Measurements from ENCODE around the gene AKT1. TPM values are rescaled to one million over a fixed set of nuclear protein-coding genes. Genes with fewer than 3 reads are reported as not detected.
A peak's percentile ranks its signal among the peaks of the same experiment; 100 is the strongest.

AKT1 gene
- total RNA-seq, 3 donors from 2014 or later: 91.9 to 119 (median 116) TPM

DNA sequence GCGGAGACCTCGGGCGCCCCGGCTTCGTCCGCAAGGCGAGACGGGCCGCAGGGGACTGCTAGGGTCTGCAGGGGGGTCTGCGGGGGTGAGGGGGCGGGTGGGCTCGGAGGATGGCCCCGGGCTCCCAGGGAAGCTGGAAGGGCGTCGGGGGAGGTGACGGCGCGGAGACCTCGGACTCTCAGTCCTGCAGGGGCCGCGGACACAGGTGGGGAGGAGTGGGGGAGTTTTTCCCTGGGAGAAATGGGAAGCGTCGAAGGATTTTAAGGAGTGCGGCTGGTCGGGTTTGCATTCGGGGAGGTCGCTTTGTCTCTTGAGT is 31.3 kb upstream of the AKT1 start:
- DNase-seq (ENCODE audit: low spot score in 2 of 2): no peak
- Histone ChIP-seq H3K9me3 (no peaks in the 10 kb centered on the region), H3K4me1 (peaks cover 10% of the 10 kb centered on the region in 2 donors), H3K27ac (peak overlapping the region; percentile 45 to 65), H3K4me3 (peak overlapping the region; percentile 49 to 76 (median 60)), H3K36me3 (no peaks in the 10 kb centered on the region), H3K27me3 (no peaks in the 10 kb centered on the region)
- intact Hi-C loops (cut with DNase I; ENCODE audit: low total_unique reads): no loop called here
- TF ChIP-seq POLR2A (IDR thresholded peaks at IDR 0.05) (no peak), POLR2AphosphoS5 (IDR thresholded peaks at IDR 0.05) (no peak)
- TF ChIP-seq, protein P1, sequence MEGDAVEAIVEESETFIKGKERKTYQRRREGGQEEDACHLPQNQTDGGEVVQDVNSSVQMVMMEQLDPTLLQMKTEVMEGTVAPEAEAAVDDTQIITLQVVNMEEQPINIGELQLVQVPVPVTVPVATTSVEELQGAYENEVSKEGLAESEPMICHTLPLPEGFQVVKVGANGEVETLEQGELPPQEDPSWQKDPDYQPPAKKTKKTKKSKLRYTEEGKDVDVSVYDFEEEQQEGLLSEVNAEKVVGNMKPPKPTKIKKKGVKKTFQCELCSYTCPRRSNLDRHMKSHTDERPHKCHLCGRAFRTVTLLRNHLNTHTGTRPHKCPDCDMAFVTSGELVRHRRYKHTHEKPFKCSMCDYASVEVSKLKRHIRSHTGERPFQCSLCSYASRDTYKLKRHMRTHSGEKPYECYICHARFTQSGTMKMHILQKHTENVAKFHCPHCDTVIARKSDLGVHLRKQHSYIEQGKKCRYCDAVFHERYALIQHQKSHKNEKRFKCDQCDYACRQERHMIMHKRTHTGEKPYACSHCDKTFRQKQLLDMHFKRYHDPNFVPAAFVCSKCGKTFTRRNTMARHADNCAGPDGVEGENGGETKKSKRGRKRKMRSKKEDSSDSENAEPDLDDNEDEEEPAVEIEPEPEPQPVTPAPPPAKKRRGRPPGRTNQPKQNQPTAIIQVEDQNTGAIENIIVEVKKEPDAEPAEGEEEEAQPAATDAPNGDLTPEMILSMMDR (IDR thresholded peaks at IDR 0.05): no peak

DNA sequence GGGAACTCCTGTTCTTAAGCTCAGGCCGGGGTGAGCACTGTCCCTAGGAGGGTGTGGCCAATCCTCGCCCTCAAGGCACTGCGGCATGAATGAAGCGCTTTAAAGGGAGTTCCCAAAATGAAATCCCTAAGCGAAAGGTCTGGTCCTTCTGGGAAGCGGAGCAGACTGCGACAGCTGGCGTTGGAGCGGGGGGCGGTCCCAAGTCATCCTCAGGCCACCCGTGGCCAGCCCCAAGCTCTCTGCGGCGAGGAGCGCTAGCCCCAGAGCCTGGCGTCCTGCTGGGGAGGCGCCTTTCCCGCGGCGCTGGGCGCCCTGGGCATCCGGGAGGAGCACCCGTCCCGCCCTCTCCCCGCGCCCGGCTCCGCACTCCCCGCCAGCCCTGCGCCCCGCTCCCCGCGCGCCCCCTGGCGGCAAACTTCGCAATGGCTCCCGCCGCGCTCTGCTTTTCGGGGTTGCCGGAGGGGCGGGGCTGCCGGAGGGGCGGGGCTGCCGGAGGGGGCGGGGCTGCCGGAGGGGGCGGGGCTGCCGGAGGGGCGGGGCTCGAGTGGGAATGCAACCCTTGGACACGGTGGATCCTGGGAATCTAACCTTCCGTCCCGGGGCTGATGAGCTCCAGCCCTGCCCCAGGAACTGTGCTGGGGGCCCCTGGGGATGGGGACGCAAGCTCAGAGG is 30.8 kb upstream of the AKT1 start:
- H3K4me3 ChIP-seq: peak overlapping the region; percentile 49 to 76 (median 60)
- peak overlapping the region; percentile 57 to 72 for H3K27ac ChIP-seq
- no peaks in the 10 kb centered on the region for H3K9me3 ChIP-seq
- H3K4me1 ChIP-seq: peaks cover 10% of the 10 kb centered on the region in 2 donors
- no peaks in the 10 kb centered on the region for H3K36me3 ChIP-seq
- TF ChIP-seq POLR2A (IDR thresholded peaks at IDR 0.05) (no peak), POLR2AphosphoS5 (IDR thresholded peaks at IDR 0.05) (peak; percentile 27 to 53 (median 28))
- TF ChIP-seq, protein P1 (IDR thresholded peaks at IDR 0.05): peak in 2 of 3 donors; percentile 63 to 72
- no peaks in the 10 kb centered on the region for H3K27me3 ChIP-seq
- peak; percentile 85 to 95 for DNase-seq (ENCODE audit: low spot score in 2 of 2)
- intact Hi-C loops (cut with DNase I; ENCODE audit: low total_unique reads): no loop called here

DNA sequence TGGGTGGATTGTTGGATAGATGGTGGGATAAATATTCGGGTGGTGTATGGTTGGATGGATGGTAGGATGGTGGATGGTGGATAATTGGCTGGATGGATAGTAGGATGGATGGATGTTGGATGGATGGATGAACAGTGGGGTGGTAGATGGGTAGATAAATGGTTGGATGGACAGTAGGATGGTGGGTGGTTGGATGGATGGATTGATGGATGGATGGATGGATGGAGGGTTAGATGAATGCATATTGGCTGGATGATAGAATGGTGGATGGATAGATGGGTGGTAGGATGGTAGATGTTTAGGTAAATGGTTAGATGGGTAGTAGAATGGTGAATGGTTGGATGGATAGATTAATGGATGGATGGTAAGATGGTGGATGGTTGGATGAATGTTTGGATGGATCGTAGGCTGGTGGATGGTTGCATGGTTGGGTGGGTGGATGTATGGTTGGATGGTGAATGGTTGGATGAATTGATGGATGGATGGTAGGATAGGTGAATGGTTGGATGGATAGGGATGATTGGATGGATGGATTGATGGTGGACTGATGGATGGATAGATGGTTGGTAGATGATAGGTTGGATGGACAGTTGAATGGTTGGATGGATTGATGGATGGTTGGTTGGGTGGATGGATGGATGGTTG is 28.9 kb upstream of the AKT1 start:
- H3K36me3 ChIP-seq: no peaks in the 10 kb centered on the region
- TF ChIP-seq POLR2AphosphoS5 (IDR thresholded peaks at IDR 0.05) (no peak), POLR2A (IDR thresholded peaks at IDR 0.05) (no peak)
- TF ChIP-seq, protein P1 (IDR thresholded peaks at IDR 0.05): no peak
- no peak for DNase-seq (ENCODE audit: low spot score in 2 of 2)
- H3K27ac ChIP-seq: no peak overlapping the region
- H3K9me3 ChIP-seq: no peaks in the 10 kb centered on the region
- H3K27me3 ChIP-seq: no peaks in the 10 kb centered on the region
- intact Hi-C loops (cut with DNase I; ENCODE audit: low total_unique reads): loop anchor here (2.0 kb wide), 1 partner anchor 54 kb away; no protein-coding TSS in a partner anchor
- H3K4me3 ChIP-seq: no peak overlapping the region
- H3K4me1 ChIP-seq: peaks cover 10% of the 10 kb centered on the region in 2 donors

DNA sequence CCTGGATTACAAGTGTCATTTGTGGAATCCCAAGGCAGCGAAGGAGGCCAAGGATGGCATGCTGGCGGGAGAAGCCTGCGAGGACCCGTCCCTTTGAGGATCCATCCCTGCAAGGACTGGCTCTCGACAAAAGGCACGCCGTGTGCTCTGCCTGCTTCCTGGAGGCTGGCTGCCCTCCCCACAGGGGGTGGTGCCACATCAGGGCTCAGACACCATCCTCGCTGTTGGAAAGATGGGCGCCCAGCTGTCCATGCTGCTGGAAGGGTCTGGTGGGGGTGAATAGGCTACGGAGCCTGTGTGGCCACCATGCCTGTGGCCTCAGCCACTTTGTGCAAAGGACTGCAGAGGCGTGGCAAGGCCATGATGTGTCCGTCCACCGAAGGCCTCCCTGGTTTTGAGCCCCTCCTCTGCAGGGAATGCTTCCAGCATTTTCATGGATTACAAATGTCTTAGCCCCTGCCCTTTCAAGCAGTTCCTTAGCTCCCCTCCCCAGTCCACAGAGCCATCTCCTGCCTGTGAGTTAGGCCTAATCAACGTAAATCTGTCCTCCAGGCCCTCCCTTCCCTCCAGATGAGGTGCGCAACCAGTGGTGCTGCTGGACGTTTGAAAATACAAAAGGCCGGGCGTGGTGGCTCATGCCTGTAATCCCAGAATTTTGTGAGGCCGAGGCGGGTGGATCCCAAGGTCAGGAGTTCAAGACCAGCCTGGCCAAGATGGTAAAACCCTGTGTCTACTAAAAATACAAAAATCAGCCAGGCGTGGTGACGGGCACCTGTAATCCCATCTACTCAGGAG is 27.5 kb upstream of the AKT1 start:
- H3K27me3 ChIP-seq: no peaks in the 10 kb centered on the region
- no peaks in the 10 kb centered on the region for H3K9me3 ChIP-seq
- intact Hi-C loops (cut with DNase I; ENCODE audit: low total_unique reads): no loop called here
- peak in 1 of 2 donors; percentile 28 for DNase-seq (ENCODE audit: low spot score in 2 of 2)
- no peak overlapping the region for H3K27ac ChIP-seq
- no peaks in the 10 kb centered on the region for H3K36me3 ChIP-seq
- H3K4me3 ChIP-seq: no peak overlapping the region
- peaks cover 9 to 10% of the 10 kb centered on the region in 2 donors for H3K4me1 ChIP-seq
- TF ChIP-seq, protein P1 (IDR thresholded peaks at IDR 0.05): no peak
- TF ChIP-seq POLR2AphosphoS5 (IDR thresholded peaks at IDR 0.05) (no peak), POLR2A (IDR thresholded peaks at IDR 0.05) (no peak)
